ENCODE results near the gene RPTOR. TPM values are rescaled to one million over a fixed set of nuclear protein-coding genes. Genes with fewer than 3 reads are reported as not detected.

Gene RPTOR
- total RNA-seq, 4 donors from 2014 or later: 34.1 to 65.8 (median 43.6) TPM

DNA sequence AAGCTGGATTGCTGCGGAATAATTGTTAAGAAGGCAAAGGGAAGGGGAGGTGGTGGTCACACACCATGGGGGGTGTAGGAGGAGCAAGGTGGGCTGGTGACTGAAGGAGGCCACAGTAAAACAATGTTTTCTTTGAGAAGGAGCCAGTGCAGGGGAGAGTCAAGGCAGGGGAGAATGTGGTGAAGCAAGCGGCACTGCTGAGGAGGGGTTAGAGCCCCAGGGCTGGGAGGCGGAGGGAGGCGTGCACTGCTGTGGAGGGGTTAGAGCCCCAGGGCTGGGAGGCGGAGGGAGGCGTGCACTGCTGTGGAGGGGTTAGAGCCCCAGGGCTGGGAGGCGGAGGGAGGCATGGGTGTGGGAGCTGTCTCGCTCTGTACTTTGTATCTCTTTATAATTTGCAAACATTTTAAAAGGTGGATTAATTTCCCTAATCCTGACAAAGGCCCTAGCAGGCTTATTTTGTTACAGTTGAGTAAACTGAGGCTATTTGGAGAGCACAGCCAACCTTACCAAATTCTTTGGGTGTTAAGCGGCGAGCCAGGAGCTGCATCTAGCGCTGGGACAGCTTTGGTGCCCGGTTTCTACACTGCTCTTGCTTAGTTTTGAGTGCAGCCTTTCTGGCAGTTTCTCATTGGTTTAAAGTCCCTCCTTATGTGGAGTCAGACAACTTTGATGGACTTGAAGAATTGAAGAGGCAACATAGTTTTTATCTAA lies 20.9 kb downstream of the RPTOR start:
- no peak overlapping the region for H3K27ac ChIP-seq (replicated peaks in 1 of 4)
- H3K9me3 ChIP-seq: no peaks in the 10 kb centered on the region
- no peaks in the 10 kb centered on the region for H3K36me3 ChIP-seq
- intact Hi-C loops (cut with DNase I): no loop called here
- 79% methylated on average over 12 of the region's 12 CpGs for WGBS
- no peak overlapping the region for H3K4me3 ChIP-seq
- TF ChIP-seq, protein P1, sequence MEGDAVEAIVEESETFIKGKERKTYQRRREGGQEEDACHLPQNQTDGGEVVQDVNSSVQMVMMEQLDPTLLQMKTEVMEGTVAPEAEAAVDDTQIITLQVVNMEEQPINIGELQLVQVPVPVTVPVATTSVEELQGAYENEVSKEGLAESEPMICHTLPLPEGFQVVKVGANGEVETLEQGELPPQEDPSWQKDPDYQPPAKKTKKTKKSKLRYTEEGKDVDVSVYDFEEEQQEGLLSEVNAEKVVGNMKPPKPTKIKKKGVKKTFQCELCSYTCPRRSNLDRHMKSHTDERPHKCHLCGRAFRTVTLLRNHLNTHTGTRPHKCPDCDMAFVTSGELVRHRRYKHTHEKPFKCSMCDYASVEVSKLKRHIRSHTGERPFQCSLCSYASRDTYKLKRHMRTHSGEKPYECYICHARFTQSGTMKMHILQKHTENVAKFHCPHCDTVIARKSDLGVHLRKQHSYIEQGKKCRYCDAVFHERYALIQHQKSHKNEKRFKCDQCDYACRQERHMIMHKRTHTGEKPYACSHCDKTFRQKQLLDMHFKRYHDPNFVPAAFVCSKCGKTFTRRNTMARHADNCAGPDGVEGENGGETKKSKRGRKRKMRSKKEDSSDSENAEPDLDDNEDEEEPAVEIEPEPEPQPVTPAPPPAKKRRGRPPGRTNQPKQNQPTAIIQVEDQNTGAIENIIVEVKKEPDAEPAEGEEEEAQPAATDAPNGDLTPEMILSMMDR (IDR thresholded peaks at IDR 0.05): no peak
- TF ChIP-seq POLR2AphosphoS5 (IDR thresholded peaks at IDR 0.05) (no peak), POLR2A (IDR thresholded peaks at IDR 0.05; ENCODE audit: low read depth) (no peak), EP300 (IDR thresholded peaks at IDR 0.05) (no peak)
- no peak for DNase-seq (ENCODE audit: extremely low spot score)
- peaks cover 0 to 7% (median 0%) of the 10 kb centered on the region in 4 donors for H3K4me1 ChIP-seq
- no peaks in the 10 kb centered on the region for H3K27me3 ChIP-seq

DNA sequence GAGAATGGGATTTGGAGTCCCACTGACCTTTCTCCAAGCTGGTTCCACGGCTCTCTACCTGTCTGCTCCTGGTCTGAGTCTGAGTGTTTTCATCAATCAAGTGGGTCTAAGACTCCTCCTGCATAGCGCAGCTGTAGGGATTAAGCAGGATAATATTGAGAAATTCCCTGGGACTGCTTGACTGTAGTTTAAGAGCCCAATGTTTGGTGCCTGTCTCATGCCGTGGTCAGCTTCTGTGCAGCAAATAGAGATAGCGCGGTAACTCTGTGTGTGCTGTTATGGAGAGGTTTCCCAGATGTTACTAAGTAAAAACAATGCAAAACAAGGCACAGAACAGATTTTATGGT lies 21.4 kb downstream of the RPTOR start:
- intact Hi-C loops (cut with DNase I): no loop called here
- H3K27me3 ChIP-seq: no peaks in the 10 kb centered on the region
- H3K4me1 ChIP-seq: peaks cover 0 to 7% (median 0%) of the 10 kb centered on the region in 4 donors
- H3K36me3 ChIP-seq: no peaks in the 10 kb centered on the region
- no peak for TF ChIP-seq POLR2AphosphoS5 (IDR thresholded peaks at IDR 0.05)
- TF ChIP-seq, protein P1 (IDR thresholded peaks at IDR 0.05): no peak
- no peak for TF ChIP-seq EP300 (IDR thresholded peaks at IDR 0.05)
- TF ChIP-seq POLR2A (IDR thresholded peaks at IDR 0.05; ENCODE audit: low read depth): no peak
- no peaks in the 10 kb centered on the region for H3K9me3 ChIP-seq
- no peak overlapping the region for H3K4me3 ChIP-seq
- DNase-seq (ENCODE audit: extremely low spot score): no peak
- 88% methylated on average over 5 of the region's 5 CpGs for WGBS
- H3K27ac ChIP-seq (replicated peaks in 1 of 4): no peak overlapping the region

DNA sequence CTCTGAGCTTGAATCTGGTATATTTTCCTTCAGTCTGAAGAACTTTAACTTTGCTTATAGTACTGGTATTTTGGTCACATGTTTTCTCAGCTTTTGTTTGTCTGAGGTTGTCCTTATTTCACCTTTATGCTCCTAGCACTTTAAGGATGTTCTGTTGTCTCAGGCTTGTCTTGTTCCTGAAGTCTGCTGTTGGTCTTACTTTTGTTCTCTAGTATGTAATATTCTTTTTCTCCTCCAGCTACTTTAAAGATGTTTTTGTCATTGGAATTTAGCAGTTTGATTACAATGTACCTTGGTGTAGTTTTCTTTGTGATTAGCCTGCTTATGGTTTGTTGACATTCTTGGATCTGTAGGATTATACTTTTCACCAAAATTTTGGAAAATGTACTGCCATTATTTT lies 23.6 kb downstream of the RPTOR start:
- Histone ChIP-seq H3K4me1 (peaks cover 0 to 7% (median 0%) of the 10 kb centered on the region in 4 donors), H3K27ac (replicated peaks in 1 of 4) (no peak overlapping the region), H3K36me3 (no peaks in the 10 kb centered on the region), H3K4me3 (no peak overlapping the region), H3K9me3 (no peaks in the 10 kb centered on the region), H3K27me3 (no peaks in the 10 kb centered on the region)
- DNase-seq (ENCODE audit: extremely low spot score): no peak
- intact Hi-C loops (cut with DNase I): no loop called here
- TF ChIP-seq, protein P1 (IDR thresholded peaks at IDR 0.05): no peak
- no peak for TF ChIP-seq POLR2A (IDR thresholded peaks at IDR 0.05; ENCODE audit: low read depth)
- no peak for TF ChIP-seq EP300 (IDR thresholded peaks at IDR 0.05)
- TF ChIP-seq POLR2AphosphoS5 (IDR thresholded peaks at IDR 0.05): no peak

DNA sequence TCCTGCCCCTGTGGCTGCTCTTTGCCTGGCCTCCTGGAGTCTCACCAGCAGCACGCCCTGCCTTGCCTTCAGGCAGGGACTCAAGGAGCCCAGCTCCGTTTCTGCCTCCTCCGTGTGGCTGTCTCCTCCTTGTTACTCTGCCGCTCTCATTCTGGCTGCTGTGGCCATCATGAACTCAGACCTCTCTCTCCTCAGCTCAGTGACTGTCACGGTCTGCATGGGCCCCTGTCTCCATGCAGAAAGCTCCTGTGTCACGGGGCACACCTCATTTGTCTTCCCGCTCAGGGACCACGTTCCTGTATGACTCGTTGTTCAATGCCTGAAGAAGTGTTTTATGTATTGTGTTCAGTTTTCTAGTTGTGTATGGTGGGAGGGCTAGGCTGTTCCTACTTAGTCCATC lies 25.3 kb downstream of the RPTOR start:
- WGBS: 79% methylated on average over 9 of the region's 9 CpGs
- DNase-seq (ENCODE audit: extremely low spot score): no peak
- peaks cover 0 to 7% (median 0%) of the 10 kb centered on the region in 4 donors for H3K4me1 ChIP-seq
- intact Hi-C loops (cut with DNase I): loop anchor here (10.0 kb wide), 1 partner anchor 415 kb away; no protein-coding TSS in a partner anchor
- H3K27me3 ChIP-seq: no peaks in the 10 kb centered on the region
- no peaks in the 10 kb centered on the region for H3K36me3 ChIP-seq
- no peak overlapping the region for H3K4me3 ChIP-seq
- H3K27ac ChIP-seq (replicated peaks in 1 of 4): no peak overlapping the region
- no peaks in the 10 kb centered on the region for H3K9me3 ChIP-seq
- TF ChIP-seq, protein P1 (IDR thresholded peaks at IDR 0.05): no peak
- TF ChIP-seq EP300 (IDR thresholded peaks at IDR 0.05) (no peak), POLR2A (IDR thresholded peaks at IDR 0.05; ENCODE audit: low read depth) (no peak), POLR2AphosphoS5 (IDR thresholded peaks at IDR 0.05) (no peak)

DNA sequence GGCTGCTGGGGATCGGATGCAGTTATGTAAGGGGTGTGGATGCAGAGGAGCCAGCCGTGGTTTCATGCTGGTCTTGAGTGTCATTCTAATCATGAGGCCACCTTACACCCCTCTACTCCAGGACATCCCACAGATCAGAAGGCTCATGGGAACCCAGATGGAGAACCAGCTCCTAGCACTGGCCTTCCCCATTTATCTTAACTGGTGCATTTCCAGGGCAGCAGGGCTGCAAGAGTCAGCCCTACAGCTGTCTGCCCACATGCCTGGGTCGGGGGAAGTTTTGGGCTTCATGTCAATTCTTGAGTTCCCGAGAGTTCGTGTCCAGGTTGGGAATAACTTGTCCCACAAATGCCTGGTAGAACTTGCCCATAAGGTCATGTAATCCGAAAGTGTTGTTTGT lies 29.1 kb downstream of the RPTOR start:
- Histone ChIP-seq H3K4me3 (no peak overlapping the region), H3K27me3 (no peaks in the 10 kb centered on the region), H3K27ac (replicated peaks in 1 of 4) (no peak overlapping the region), H3K4me1 (peaks cover 0 to 8% (median 2%) of the 10 kb centered on the region in 4 donors), H3K36me3 (no peaks in the 10 kb centered on the region), H3K9me3 (no peaks in the 10 kb centered on the region)
- intact Hi-C loops (cut with DNase I): loop anchor here (10.0 kb wide), 1 partner anchor 411 kb away; no protein-coding TSS in a partner anchor
- TF ChIP-seq POLR2A (IDR thresholded peaks at IDR 0.05; ENCODE audit: low read depth) (no peak), POLR2AphosphoS5 (IDR thresholded peaks at IDR 0.05) (no peak), EP300 (IDR thresholded peaks at IDR 0.05) (no peak)
- DNase-seq (ENCODE audit: extremely low spot score): no peak
- WGBS: 72% methylated on average over 6 of the region's 6 CpGs

All from esophagus muscularis mucosa (tissue), 4 donors.